Choroid plexus epithelial cell (primary cell): ENCODE measurements around the gene BZW2.

Source experiments
- DNase-seq: peaks from one replicate; pipeline ENCODE4 v3.0.0-alpha.2; 2010; ENCODE audit warnings: low read depth
- H3K4me3 ChIP-seq: 2 replicates; pipeline ENCODE4 v1.5.1; 2011; ENCODE audit warnings: low read depth, mild to moderate bottlenecking, control low read depth, low read length, moderate library complexity
- CTCF ChIP-seq: conservative IDR thresholded peaks from 2 replicates; pipeline ENCODE4 v1.5.1; 2011; ENCODE audit warnings: low read depth, mild to moderate bottlenecking, control low read depth, inconsistent platforms, low read length, moderate library complexity

BZW2 gene

GRCh38 chr7:16627236-16627635 lies 18.7 kb upstream of the BZW2 start:
- peak; percentile 65 for DNase-seq
- TF ChIP-seq CTCF: no peak
- no peak overlapping the region for H3K4me3 ChIP-seq

GRCh38 chr7:16630654-16631053 lies 15.3 kb upstream of the BZW2 start:
- no peak for DNase-seq
- TF ChIP-seq CTCF: no peak
- H3K4me3 ChIP-seq: no peak overlapping the region

GRCh38 chr7:16634271-16634738 lies 11.7 kb upstream of the BZW2 start:
- TF ChIP-seq CTCF: no peak
- H3K4me3 ChIP-seq: no peak overlapping the region
- peak; percentile 80 for DNase-seq

GRCh38 chr7:16636555-16637101 lies 9.4 kb upstream of the BZW2 start:
- H3K4me3 ChIP-seq: no peak overlapping the region
- peak; percentile 77 for DNase-seq
- TF ChIP-seq CTCF: no peak

DNA sequence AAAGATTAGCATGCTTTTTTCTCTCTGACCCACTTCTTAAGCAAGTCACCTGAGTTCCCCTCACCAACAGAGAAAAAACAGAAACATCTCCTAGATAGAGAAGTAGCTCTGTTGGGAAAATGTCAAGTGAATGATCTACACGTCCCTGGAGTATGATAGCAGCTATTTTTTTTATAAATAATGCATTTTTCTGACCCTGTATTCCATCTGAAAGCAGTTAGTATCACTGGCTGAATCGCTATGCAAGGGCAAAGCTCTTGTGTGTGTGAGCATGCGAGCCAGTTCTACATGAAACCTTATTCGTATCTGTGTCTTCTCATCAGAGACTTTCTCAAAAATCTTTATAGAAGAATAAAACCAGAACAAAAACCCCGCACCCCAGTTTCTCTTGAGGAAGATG lies 8.6 kb upstream of the BZW2 start:
- no peak for TF ChIP-seq CTCF
- DNase-seq: no peak
- H3K4me3 ChIP-seq: no peak overlapping the region

GRCh38 chr7:16638282-16639280 lies 7.4 kb upstream of the BZW2 start:
- H3K4me3 ChIP-seq: no peak overlapping the region
- no peak for TF ChIP-seq CTCF
- no peak for DNase-seq
